ENCODE measurements around the gene ADAM19.
A peak's percentile ranks its signal among the peaks of the same experiment; 100 is the strongest.

The ADAM19 gene, protein sequence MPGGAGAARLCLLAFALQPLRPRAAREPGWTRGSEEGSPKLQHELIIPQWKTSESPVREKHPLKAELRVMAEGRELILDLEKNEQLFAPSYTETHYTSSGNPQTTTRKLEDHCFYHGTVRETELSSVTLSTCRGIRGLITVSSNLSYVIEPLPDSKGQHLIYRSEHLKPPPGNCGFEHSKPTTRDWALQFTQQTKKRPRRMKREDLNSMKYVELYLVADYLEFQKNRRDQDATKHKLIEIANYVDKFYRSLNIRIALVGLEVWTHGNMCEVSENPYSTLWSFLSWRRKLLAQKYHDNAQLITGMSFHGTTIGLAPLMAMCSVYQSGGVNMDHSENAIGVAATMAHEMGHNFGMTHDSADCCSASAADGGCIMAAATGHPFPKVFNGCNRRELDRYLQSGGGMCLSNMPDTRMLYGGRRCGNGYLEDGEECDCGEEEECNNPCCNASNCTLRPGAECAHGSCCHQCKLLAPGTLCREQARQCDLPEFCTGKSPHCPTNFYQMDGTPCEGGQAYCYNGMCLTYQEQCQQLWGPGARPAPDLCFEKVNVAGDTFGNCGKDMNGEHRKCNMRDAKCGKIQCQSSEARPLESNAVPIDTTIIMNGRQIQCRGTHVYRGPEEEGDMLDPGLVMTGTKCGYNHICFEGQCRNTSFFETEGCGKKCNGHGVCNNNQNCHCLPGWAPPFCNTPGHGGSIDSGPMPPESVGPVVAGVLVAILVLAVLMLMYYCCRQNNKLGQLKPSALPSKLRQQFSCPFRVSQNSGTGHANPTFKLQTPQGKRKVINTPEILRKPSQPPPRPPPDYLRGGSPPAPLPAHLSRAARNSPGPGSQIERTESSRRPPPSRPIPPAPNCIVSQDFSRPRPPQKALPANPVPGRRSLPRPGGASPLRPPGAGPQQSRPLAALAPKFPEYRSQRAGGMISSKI

DNA sequence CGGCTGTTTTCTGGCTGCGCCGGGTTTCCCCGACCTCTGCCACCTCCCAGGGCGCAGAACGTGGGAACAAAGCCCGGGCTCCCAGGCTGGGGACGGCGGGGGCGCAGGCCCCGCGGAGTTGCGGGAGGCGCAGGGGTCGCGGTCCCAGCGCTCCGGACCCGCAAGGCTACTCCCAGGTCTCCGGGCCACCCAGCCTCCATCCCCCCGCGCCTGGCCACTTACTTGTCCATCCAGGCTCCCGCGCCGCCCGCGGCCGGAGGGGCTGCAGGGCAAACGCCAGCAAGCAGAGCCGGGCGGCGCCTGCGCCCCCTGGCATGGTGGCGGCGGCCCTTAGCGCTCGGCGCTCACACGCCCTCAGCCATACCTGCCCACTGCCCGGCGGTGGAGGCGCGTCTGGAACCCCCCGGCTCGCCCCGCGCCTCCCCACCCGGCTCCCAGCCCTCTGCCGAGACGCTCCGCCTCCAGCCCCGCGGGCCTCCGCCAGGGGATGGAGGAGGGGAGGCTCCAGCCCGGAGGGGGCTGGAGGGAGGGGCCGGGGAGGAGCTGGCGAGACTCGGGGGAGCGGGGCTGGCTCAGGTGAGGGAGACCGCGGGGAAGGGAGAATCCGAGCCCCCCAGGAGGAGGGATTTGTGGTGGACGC, at the start of gene ADAM19:
ADAM19 (minus strand) TSS at position 395 of the 640 bp plus-strand sequence; CDS start at position 316, 79 bp downstream.
- DNase-seq (ENCODE audit: low read depth), result peak; percentile 40

DNA sequence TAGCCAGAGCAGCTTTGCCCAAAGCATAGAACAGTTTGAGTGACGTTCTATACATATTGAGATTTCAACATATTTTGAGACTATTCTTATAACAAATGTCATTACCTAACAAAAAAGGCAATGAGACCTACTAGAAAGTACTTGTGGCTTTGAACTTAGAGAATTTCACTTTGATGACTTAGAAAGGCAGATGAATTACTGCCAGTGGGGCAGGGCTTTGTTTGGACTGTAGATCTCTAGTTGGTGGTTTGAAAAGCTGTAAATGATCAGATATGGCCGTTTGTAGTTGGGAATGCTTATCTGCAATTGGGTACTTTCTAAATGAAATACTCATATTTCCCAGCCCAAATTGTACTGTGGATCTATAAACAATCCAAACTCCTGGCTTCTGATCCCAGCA, 48.6 kb upstream of the ADAM19 start:
- DNase-seq (ENCODE audit: low read depth), result no peak

DNA sequence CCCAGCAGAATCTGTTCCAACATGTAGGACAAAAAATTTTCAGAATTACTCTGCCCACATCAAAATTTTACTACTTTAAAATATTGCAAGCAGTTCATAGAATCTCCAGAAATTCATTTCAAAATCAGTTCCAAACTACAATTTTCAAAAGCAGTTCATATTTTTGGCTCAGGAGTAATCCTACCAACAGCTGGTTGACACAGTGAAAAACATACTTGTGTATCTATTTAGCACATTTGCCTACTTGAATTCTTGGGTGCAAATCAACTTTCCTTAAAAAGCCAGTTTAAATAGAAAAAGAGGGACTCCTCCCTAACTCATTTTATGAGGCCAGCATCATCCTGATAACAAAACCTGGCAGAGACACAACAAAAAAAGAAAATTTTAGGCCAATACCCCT, 45.2 kb upstream of the ADAM19 start:
- no peak for DNase-seq (ENCODE audit: low read depth)

DNA sequence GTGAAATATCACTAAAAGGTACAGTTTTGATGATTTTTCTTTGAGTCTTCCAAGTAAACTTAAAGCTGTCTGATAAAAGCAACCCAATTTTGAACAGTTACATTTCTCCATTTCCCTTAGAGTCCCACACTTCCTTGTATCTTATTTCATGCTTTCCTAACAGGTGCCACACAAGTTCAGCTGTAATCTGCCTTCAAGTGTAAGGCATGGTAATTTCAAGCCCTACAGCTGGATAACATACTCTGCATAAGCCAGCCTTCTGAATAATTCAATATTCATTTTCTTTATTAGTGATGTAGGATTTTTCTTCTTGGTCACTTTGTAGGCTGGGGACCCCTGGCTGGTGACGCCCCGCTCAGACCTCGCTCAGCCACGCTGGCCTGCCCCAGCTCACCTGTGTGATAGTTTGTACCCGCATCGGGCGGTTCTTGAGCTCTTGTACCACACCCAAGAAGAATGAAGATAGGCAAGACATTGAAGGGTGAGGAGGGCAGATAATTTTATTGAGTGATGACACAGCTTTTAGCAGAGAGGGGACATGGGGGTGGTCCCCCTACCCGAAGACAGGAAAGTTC, 42.7 kb upstream of the ADAM19 start:
- no peak for DNase-seq (ENCODE audit: low read depth)

DNA sequence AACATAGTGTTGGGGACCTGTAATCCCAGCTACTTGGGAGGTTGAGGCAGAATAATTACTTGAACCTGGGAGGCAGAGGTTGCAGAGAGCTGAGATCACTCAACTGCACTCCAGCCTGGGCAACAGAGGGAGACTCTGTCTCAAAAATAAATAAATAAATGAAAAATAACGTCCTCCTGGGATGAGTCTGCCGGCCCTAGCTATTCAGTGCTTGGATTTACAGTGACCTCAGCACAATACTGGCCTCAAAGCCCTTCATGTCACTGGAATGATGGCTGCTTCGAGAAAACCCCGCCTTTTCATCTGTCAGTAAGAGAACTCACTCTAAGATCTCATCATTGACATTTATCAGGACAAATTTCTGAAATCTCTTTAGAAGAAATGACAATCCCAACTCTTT, 41.2 kb upstream of the ADAM19 start:
- DNase-seq (ENCODE audit: low read depth), result no peak

DNA sequence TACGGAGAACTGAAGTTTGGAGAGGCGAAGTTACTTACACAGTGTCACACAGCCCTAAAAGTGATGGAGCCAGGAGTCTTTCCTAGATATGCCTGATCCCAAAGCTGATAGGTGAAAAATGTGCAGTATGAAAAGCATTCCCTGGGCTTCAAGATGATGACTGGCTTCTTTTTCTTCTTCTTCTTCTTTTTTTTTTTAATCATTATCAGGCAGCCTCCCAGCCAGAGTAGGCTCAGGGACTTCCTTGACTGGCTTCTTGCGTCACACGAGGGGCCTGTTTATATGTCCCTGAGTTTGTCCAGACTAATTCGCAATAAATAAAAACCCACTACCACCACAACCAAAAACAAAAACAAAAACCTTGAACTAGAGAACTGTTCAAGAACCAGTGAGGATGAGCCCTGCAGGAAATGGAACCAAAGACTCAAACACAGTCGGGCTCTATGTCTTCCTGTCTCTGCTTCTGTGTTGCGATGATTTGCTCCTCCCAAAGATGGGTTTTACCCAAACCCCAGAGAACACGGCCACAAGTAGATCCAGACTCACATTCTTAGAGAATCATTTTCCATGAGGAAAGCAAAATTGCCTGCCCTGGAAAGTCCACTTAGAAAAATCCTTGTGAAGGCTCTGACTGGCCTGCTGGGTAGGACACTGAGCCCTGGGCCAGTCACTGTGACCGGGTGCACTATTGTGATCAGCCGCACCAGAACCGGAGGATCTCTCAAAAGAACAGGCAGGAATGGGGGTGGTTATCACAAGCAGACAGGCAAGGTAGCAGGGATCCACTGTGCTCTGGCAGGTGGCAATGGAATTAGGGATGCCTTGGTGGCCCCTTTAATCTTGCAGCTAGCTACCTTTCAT, 38.0 kb upstream of the ADAM19 start:
- no peak for DNase-seq (ENCODE audit: low read depth)

DNA sequence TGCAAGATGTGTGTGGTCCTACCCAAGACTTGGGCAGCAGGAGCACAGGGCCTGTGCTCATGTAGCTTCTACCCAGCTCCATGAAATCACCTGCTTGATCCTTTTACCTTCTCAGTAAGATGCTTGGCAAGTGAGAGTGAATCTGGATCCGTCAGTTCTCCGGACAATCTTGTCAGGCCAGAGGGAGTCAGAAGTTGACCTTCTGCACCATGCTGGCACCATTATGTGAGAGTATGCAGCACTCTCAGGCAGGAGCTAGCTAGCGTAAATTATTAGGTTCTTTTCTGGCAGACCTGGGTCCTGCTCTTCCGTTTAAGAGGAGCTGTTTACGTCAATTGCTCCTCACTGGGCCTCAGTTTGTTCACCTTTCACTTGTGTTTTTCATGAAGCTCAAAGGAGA, 37.0 kb upstream of the ADAM19 start:
- DNase-seq (ENCODE audit: low read depth), result no peak

DNA sequence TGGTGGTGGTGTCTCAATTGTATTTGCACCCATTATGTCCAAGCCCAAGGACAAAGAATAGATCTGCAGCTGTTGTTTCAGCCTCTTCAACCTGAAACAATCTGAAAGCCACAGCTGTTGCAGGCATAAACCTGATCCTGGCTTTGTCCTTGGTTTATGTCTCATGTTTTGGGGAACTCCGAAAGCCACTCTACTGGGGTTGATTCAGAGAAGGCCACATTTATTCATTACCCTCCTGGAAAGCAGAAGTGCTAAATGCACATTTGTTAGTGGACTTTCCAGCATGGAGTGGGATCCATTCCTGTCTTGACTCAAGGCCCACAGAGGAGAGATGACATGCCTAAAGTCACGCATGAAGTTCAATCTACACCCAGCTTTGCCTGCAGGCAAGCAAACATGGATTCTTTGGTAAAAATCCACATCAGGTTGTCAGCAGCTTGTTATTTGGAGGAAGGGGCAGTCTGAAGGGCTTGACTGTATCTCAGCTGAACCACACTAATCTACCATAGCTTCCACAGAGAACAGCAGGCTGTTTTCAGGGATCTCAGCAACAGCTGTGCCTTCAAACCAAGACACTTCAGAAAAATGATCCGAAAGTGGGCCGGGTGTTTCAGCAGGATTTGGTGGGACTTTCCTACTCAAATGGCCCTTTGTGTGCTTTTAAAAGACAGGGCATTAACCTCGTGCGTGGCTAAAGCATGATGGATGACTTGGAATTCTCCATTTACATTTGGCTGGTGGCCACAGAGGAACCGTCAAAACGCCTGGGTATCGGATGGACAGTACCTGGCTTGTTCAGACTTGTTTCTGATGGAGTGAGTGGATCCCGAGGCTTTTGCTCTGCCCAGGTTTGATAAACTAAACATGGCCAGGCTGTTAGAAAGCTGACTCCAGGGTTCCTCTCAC, 36.2 kb upstream of the ADAM19 start:
- no peak for DNase-seq (ENCODE audit: low read depth)

DNA sequence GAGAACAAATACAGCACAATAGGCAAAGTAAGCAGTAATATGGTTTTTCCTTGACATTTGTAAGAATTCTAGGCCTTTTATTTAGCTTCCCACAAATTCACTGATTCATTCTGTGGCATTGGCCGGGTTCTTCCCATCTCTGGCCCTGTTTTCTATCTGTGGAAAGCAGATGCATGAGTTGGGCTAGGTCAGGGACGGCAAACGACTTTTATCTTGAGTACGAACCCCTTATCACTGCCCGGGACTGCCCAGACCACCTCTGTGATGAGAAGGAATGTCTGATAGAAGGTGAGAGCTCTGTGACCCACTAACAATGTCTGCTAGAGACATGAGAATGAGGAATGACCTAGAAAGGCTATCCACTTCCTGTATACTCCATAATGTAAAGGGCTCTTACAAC, 35.4 kb upstream of the ADAM19 start:
- no peak for DNase-seq (ENCODE audit: low read depth)

DNA sequence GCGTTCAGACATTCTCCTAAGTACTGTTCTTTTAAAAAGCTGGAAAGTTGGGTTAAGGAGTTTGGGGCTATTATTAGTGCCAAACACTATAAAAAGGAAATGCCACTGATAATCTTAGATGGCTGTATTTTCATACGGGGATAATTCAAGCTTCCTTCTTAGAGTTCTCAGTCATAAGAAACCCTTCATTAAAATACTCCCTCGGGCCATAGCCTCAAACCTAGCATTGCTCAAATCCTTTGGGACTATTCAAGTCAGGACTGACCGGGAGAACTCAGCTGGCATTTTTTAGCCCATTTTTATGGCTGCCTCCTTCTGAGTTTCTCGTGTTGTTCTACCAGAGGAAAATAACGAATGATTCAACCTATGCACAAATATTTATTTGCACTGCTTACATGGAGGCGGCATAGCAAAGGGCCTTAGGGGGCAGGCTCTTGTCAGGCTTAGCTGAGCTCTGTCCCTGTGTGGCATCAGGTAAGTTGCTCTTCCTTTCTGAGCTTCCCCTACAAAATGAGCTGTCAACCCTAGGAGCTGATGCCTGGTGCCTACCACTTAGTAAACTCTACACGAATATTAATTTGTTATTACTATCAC, 33.5 kb upstream of the ADAM19 start:
- DNase-seq (ENCODE audit: low read depth), result no peak

DNA sequence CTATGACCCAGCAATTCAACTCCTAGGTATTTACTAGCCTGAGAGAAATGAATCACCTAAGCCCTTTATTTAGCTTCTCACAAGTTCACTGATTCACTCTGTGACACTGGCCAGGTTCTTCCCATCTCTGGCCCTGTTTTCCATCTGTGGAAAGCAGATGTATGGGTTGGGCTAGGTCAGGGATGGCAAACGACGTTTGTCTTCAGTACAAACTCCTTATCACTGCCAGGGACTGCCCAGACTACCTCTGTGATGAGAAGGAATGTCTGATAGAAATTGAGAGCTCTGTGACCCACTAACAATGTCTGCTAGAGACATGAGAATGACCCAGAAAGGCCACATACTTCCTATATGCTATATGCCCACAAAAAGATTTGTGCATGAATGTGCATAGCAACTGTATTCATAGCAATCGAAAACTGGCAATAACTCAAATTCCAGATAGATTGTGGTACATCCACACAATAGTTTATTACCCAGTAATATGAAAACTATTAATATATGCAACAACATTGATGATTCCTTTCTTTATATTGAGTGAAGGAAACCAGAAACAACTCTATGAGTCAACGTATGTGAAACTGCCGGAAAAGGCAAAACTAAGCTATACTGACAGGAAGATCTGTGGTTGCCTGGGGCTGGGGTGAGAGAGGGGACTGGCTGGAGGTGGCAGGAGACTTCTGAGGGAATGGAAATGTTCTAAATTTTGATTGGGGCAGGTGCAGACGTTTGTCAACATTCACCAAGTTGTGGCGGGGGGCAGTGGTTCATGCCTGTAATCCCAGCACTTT, 32.0 kb upstream of the ADAM19 start:
- DNase-seq (ENCODE audit: low read depth), result peak; percentile 51

DNA sequence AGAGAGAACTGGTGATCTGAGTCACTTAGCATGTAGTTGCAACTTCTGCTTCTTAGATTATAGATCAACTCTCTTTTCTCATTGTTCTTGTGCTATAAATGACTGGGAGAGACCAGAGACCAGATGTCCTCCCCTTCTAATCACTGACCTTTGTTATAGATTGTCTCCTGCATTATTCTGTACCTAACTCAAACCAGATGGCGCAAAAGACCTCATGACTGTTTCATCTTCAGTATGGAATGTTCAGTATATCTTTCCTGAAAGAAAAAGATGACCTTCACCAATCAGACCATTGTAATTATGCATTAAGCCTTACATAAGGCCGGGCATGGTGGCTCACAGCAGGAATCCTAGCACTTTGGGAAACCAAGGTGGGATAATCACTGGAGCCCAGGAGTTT, 30.5 kb upstream of the ADAM19 start:
- DNase-seq (ENCODE audit: low read depth), result no peak

DNA sequence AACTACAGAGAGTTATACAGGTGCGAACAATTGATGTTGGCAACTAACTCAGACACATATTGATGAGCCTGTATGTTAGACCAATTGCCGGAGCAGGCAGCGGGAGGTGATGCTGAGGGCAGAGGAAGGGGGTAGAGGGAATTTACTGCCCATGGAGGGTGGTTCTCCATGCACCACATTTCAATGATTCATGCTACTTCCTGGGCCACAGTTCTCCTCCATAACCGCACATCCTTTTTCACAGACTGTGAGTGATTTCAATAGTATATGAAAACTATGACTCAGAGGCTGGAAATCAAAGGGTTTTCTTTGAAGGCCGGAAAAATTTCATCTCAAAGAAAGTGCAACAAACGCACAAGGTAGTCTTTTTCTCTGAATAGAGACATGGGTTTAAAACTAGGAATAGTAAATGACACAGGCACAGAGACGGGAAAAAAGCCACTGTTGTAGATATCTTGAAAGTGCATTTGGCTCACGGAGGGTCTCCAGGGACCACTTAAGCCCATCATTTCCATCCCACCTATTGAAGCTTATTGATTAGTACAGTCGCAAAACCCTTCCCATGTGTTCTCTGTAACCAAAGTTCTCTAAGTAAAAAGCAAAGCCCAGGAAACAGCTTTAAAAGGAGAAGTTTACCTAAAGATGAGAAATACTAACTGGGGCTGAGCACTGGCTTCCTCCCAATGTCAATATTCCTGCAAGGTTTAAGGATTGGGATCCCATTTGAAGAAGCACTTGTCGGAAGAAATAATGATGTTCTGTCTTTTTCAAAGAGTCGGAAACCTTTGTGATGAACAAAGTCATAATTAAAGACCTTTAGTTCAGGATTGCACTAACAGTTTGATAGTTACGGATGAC, 28.0 kb upstream of the ADAM19 start:
- peak; percentile 54 for DNase-seq (ENCODE audit: low read depth)

DNA sequence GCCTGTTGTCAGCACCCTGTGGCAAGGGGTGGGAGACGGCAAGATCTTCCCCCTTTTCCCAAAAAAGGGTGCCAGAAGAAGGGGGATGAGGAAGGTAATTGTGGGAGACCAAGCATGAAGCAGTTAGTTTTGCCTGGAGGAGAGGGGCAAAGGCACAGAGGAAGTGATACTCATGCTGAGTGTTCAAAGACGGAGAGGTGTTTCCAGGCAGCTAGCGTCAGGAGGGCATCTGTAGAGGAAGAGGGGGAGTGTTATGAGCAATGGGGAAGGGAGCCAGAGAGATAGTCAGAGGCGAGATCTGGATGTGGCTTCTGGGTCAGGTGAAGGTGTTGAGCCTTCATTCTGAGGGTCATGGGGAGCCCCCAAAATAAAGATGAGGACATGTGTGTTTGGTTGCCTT, 26.9 kb upstream of the ADAM19 start:
- peak; percentile 42 for DNase-seq (ENCODE audit: low read depth)

DNA sequence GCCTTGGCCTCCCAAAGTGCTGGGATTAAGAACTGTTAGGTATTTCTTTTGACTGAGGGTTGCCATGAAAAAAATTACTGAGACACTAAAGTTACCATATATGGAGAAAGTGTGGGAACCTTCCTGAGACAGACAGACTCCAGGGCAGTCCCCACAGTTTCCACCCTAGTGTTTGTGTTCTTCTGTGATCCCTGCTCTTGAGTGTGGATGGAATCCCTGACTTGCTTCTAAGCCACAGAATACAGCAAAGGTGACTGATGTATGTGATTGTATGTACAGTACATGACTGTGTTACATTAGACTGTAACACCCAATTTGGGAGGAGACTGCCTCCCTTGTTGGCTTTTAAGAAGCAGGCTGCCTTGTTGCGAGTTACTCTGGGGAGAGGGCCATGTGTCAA, 24.7 kb upstream of the ADAM19 start:
- DNase-seq (ENCODE audit: low read depth), result no peak

DNA sequence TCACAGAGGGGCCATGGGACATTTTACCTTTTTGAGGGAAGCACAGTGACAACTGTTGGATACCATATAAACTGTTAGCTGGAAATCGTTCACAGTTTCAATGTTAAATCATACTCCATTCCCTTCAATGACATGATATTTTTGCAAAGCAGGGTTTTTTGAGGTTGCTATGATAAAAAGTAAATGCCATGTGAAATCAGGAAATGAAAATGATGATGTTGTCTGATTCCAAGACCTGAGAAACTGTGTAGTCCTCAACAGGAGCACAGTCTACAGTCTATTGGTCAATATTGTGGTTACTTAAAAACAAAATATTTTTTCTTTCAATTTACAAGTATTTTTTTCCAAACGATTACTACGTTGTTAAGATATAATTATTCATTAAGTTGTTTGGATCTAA, 24.0 kb upstream of the ADAM19 start:
- DNase-seq (ENCODE audit: low read depth), result no peak

DNA sequence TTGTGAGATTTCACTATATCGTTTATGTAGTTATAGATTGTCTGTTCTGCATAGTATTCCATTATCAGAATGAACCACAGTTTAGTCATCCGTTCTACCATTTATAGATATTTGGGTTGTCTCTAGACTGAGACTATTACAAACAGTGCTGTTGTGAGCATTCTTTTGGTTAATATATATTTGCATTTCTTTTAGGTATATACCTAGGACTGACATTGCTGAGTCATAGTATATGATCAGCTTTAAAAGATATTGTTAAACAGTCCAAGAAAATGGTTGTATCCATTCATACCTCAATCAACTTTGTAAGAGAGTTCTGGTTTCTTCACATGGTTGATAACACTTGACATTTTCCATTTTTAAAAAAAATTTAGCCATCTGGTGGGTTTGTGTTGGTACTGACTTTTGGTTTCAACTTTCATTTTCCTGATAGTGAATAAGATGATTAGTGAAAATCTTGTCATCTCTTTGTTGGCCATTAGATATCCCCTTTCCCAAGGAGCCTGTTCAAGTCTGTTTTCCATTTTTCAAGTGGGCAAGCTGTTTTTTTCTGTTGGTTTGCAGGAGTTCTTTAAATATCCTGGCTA, 22.9 kb upstream of the ADAM19 start:
- DNase-seq (ENCODE audit: low read depth), result no peak

DNA sequence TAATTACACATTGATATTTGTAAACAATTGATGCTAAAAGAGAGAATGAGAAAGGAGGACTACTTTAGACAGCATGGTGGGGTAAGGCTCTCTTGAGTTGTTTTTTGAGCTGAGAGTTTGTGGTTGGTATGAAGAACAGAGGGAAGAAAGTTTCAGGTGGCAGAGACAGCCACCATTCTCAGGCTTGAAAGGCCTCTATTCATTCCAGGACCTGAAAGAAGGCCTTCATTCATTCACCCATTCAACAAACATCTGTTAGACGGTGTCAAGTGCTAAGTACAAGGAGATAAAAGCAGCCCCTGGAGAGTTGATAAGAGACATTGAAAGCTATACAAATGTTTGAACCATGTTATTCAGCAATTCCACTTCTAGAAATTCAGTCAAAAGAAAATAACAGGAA, 21.7 kb upstream of the ADAM19 start:
- no peak for DNase-seq (ENCODE audit: low read depth)

All from activated T-cell treated with anti-CD3 and anti-CD28 coated beads for 24 hours (primary cell).